ENCODE data around the gene FOXO3.

DNA sequence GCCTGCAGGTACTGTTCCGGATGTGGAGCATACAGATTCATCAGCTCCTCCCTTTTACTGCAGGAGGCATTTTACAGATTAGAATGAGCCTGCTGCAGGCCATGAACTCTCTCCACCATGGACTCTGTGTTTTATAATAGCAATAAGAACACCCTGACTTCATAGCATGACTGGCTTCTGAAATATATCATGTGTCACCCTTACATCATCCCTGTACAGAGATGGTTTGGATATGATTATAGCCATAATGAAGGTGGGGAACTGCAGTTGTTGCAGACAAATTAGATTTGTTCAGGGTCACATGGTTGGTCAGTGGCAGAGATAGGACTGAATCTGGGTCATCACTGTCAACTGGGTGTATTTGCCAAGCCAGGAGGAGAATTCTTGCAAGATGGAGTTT is 100.7 kb downstream of the FOXO3 start:
- TF ChIP-seq POLR2AphosphoS5 (IDR thresholded peaks at IDR 0.05) = no peak
- TF ChIP-seq POLR2A (IDR thresholded peaks at IDR 0.05) = no peak
- TF ChIP-seq, protein P1, sequence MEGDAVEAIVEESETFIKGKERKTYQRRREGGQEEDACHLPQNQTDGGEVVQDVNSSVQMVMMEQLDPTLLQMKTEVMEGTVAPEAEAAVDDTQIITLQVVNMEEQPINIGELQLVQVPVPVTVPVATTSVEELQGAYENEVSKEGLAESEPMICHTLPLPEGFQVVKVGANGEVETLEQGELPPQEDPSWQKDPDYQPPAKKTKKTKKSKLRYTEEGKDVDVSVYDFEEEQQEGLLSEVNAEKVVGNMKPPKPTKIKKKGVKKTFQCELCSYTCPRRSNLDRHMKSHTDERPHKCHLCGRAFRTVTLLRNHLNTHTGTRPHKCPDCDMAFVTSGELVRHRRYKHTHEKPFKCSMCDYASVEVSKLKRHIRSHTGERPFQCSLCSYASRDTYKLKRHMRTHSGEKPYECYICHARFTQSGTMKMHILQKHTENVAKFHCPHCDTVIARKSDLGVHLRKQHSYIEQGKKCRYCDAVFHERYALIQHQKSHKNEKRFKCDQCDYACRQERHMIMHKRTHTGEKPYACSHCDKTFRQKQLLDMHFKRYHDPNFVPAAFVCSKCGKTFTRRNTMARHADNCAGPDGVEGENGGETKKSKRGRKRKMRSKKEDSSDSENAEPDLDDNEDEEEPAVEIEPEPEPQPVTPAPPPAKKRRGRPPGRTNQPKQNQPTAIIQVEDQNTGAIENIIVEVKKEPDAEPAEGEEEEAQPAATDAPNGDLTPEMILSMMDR (IDR thresholded peaks at IDR 0.05) = no peak

All from prostate gland (tissue), 2 donors.